ENCODE results near the gene MR1.

The MR1 gene

GRCh38 chr1:181061891-181062835 is 28.4 kb downstream of the MR1 start:
- DNase-seq (ENCODE audit: insufficient read length, low spot score) (peak; percentile 52), FAIRE-seq (no peak)

- peak; percentile 94 for FAIRE-seq
- DNase-seq (ENCODE audit: insufficient read length, low spot score): peak; percentile 28
Measured at GRCh38 chr1:181062836-181063428, 29.1 kb downstream of the MR1 start.

- DNase-seq (ENCODE audit: insufficient read length, low spot score) (no peak), FAIRE-seq (no peak)
Measured at GRCh38 chr1:181064011-181064623, 30.3 kb downstream of the MR1 start.

- DNase-seq (ENCODE audit: insufficient read length, low spot score): no peak
- FAIRE-seq: no peak
Measured at GRCh38 chr1:181064702-181065101, 30.9 kb downstream of the MR1 start.

DNA sequence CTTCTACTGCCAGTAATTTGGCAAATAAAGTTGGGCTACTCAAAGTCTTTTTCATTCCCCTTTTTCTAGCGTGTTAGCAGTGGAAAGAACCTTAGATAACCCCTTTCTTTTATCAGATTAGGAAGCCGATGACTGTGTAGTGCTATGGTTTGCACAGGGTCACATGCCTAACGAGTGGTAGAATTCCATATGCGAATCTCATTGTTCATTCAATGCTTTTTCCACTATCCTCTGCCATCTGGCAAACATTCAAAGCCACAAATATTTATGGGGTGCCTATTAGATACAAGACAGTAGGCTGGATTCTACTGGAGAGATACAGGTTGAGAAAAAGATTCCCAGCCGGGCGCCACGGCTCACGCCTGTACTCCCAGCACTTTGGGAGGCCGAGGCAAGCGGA is 39.9 kb downstream of the MR1 start:
- no peak for FAIRE-seq
- DNase-seq (ENCODE audit: insufficient read length, low spot score): no peak

DNA sequence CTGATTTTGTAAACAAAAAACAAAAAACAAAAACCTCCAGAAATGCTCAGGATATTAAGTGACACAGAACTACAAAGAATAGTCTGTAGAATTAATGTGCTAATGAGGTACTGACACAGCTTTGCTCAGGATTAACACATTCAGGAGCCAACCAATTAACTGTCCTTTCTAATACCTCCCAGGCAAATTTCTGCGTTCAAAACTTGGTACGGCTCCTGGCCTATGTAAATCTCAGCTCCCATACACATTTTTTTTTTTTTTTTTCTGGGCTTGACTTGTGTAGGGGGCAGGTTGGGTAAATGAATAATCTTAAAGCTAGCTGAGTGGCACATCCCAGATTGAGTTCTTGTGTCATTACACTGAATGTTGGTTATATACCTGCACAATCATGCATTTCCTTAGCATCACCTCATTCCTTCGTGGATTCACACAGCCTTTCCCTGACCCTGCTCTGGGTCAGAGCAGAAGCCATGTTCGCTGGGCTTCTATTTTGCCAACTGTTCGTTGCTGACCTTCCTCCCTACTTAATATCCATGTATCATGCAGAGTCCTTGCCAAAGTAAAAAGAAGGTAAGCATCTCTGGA is 42.1 kb downstream of the MR1 start:
- no peak for FAIRE-seq

DNA sequence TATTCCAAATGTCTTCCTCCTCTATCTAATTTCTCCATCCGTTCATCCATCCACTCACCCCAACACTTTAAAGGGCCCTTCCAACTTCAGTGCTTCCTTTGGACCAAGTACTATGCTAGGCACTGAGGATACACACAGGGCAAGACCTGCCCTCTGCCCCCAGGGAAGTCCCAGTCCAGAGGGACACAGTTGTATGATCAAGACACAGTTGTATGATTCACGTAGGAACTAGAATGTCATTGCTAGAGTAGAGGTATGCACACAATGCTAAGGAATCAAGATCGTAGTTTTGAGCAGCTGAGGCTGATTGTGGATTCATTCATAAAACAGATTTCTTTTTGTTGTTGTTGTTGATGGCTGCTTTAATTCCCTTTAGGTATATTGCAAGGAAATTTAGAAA is 43.1 kb downstream of the MR1 start:
- FAIRE-seq: no peak
- DNase-seq (ENCODE audit: insufficient read length, low spot score): no peak

More for the DNA sequence above, 42.1 kb downstream of the MR1 start:
- DNase-seq (ENCODE audit: insufficient read length, low spot score): no peak

- DNase-seq (ENCODE audit: insufficient read length, low spot score): no peak
- FAIRE-seq: no peak
Measured at GRCh38 chr1:181077576-181078242, 43.9 kb downstream of the MR1 start.

DNA sequence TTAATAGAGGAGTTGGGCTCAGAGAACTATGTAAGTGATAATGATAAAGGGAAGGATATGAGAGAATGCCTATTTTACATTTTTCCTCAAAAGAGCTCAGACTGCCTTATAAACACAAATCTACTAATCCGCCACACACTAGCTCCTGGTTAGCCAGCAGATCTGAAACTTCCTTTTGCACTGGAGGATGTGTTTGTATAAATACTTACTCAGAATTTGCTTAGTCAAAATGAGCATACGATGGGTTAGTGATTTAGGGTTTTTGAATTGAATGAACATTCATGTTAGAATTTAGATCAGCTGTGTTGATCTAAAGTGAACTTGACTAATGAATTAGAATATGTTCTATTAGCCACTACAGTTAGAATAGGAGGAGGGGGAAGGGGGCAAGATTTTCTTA is 45.6 kb downstream of the MR1 start:
- FAIRE-seq: peak; percentile 37
- DNase-seq (ENCODE audit: insufficient read length, low spot score): no peak

GRCh38 chr1:181079920-181080319 is 46.1 kb downstream of the MR1 start:
- FAIRE-seq: no peak

GRCh38 chr1:181080556-181080955 is 46.8 kb downstream of the MR1 start:
- no peak for FAIRE-seq
- DNase-seq (ENCODE audit: insufficient read length, low spot score): no peak

More at GRCh38 chr1:181079920-181080319, 46.1 kb downstream of the MR1 start:
- DNase-seq (ENCODE audit: insufficient read length, low spot score): no peak

- DNase-seq (ENCODE audit: insufficient read length, low spot score) (no peak), FAIRE-seq (no peak)
Measured at GRCh38 chr1:181081395-181081794, 47.6 kb downstream of the MR1 start.

DNA sequence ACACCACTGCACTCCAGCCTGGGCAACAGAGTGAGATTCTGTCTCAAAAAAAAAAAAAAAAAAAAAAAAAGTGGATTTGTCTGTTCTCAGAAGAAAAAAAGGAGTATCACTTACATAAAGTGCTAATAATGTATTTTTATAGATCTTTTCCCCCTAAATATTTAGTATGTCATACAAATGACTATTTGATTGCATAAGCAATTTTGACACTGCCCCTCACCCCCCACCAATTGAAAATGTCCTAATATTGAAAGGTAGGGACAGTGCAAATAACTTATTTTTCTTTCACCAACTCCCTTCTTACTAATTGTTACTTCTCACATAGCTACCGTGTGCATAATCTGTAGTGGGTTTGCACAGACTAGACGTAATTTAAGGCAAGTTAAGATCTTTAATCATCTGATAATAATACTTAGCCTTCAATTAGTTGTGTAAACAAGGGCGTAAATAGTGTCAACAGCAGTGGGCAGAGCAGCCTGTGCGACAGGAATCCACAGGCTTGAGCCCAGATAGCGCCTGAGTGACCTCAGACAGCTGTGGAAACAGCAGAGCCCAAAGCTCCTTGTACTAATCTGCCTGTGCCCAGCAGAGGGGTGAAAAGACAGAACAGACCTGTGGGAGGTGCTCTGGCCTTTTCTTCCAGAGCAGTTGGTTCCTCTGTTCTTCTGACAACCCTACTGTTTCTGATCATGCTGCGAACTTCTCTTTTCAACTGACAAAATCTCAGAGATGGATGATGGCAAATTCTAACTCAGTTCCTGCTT is 50.2 kb downstream of the MR1 start:
- FAIRE-seq (peak; percentile 78), DNase-seq (ENCODE audit: insufficient read length, low spot score) (peak; percentile 47)

DNA sequence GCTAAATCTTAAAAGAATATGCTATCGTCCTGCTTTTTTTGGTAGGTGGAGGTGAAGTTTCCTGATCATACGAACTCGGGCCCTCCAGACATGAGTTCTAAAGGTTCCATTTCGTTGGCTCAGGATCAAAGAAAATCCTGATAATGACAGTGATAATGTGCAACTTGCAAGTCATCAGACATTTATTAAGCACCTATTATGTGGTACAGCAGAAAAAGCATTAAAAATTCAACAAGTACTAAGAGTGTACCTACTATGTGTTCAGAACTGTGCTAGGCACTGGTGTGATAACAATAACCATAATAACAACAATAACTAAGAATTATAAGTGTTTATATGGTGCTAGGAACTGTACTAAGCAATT is 50.8 kb downstream of the MR1 start:
- DNase-seq (ENCODE audit: insufficient read length, low spot score) (no peak), FAIRE-seq (no peak)

- FAIRE-seq (no peak), DNase-seq (ENCODE audit: insufficient read length, low spot score) (no peak)
Measured at GRCh38 chr1:181086091-181086490, 52.3 kb downstream of the MR1 start.

DNA sequence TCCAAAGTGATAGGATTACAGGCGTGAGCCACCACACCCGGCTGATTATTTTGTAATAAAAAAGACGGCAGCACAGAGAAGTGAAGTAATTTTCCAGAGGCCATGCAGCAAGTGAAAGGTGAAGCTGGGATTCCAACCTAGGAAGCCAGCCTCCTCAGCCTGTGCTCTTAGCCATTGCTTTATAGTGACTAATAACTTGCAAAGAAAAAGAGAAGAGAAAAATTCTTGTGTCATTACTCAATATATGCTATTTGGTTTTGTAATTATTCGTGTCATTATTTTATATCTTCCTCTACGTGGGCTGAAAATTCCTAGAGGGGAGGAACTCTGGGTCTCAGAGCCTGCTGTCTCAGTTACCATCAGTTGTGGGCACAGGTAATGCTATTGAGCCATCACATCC is 53.1 kb downstream of the MR1 start:
- DNase-seq (ENCODE audit: insufficient read length, low spot score): no peak
- no peak for FAIRE-seq

DNA sequence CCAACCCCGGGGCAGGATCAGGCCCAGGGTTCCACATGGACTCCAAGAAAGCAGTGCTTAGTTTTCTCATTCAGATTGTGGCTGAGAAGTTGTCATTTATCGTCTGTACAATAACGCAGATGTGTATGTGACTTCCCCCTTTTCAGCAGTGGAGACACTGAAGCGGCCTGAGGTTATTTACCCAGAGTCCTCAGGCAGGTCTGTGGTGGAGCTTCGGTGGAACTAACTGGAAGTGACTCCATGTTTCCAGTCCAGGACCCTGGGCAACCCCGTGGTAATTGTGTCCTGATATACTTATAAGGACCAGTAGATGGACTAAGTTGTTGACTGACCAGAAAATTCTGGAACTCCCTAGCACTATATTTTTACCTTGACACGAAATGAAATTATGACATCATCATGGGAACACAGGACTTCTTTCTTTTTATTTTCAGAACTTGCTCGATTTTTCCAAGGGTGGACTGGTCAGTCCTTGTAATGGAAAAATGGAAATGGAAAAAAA is 53.7 kb downstream of the MR1 start:
- peak; percentile 35 for FAIRE-seq
- no peak for DNase-seq (ENCODE audit: insufficient read length, low spot score)

DNA sequence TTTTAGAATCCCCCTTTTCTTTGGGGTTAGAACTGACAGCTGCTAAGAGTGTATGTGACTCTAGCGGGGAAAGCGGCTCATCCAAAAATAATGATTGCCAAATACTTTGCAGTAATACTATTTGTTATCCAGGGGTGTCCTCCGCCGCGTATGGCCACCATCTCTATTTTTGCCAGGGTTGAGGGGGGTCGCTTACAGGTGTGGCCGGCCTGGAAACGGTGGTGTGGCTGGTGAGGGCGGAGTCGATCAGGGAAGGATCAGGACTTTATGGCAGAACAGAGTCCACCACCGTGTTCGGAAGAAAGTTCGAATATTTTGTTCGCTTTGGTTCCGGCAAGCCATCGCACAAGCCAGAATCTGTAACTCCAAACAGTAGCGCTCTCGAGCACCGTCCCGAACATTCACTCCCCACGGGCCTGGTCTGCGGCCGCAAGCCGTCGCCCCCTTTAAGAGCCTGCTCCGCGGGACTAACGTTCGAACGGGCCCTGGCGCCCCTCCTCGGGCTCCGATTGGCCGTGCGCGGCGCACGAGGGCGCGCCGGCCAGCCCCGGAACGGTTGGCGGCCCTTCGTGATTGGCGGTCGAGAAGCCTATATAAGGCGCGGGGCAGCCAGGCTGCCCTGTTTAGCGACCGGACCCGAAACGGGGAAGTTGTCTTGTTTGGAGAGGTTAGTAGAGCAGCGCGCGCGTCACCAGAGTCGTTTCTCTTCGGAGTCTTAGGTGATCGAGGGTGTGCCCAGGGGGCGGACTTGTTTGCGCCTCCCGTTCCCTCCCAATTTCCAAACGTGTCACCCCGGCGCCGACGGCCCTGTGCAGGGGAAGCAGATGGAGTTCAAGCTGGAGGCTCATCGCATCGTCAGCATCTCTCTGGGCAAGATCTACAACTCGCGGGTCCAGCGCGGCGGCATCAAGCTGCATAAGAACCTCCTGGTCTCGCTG is 54.6 kb downstream of the MR1 start, which contains the start of gene IER5:
IER5 (plus strand) TSS at position 622 of the 938 bp plus-strand sequence; CDS start at position 825, 203 bp downstream.
- peak; percentile 79 for DNase-seq (ENCODE audit: insufficient read length, low spot score)
- peak; percentile 88 for FAIRE-seq

All from GM19239 (cell line).